ENCODE results near the gene DOCK11. TPM values are rescaled to one million over a fixed set of nuclear protein-coding genes. Genes with fewer than 3 reads are reported as not detected.

The DOCK11 gene
- total and polyA plus RNA-seq, 2 donors from 2014 or later = 11.4 to 49.5 TPM

DNA sequence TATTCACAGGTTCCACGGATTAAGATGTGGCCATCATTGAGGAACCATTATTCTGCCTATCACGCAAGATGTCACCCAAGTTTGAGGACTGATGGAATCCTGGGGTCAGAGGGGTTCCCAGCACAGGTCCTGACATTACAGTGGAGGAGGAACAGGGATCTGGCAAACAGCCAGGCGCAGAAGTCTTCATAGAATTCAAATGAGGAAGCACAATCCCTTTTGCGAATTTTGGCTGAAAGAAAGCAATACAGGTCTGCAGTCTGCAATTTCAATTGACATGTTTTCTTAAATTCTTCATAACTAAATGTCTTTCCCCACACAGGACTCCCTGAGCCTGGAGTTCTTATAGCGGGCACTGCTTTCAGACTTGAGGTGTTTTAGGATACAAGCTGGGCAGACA lies 14.5 kb downstream of the DOCK11 start:
- no peak for FAIRE-seq
- no peak overlapping the region for H3K4me3 ChIP-seq (ENCODE audit: low read length in 3 of 3)
- intact Hi-C loops (cut with DNase I) = no loop called here
- DNase-seq = no peak
- no peaks in the 10 kb centered on the region for H3K27me3 ChIP-seq (ENCODE audit: control insufficient read depth, insufficient read depth, low read length)
- no peak for TF ChIP-seq CTCF (IDR thresholded peaks at IDR 0.05; ENCODE audit: borderline replicate concordance, extremely low read depth, insufficient read depth)
- no peak overlapping the region for H3K9ac ChIP-seq (ENCODE audit: low read length in 3 of 3)
- no peak overlapping the region for H3K27ac ChIP-seq (ENCODE audit: low read depth in 2 of 2, low read length in 2 of 2)
- no peaks in the 10 kb centered on the region for H3K9me3 ChIP-seq (ENCODE audit: control insufficient read depth in 2 of 3, insufficient read depth in 1 of 3, low read length in 3 of 3)
- H3K36me3 ChIP-seq (ENCODE audit: control insufficient read depth in 2 of 3, insufficient read depth in 3 of 3, low read length in 3 of 3) = no peaks in the 10 kb centered on the region
- no peaks in the 10 kb centered on the region for H3K4me1 ChIP-seq (ENCODE audit: control insufficient read depth in 2 of 3, insufficient read depth in 2 of 3, low read depth in 1 of 3, low read length in 3 of 3)

DNA sequence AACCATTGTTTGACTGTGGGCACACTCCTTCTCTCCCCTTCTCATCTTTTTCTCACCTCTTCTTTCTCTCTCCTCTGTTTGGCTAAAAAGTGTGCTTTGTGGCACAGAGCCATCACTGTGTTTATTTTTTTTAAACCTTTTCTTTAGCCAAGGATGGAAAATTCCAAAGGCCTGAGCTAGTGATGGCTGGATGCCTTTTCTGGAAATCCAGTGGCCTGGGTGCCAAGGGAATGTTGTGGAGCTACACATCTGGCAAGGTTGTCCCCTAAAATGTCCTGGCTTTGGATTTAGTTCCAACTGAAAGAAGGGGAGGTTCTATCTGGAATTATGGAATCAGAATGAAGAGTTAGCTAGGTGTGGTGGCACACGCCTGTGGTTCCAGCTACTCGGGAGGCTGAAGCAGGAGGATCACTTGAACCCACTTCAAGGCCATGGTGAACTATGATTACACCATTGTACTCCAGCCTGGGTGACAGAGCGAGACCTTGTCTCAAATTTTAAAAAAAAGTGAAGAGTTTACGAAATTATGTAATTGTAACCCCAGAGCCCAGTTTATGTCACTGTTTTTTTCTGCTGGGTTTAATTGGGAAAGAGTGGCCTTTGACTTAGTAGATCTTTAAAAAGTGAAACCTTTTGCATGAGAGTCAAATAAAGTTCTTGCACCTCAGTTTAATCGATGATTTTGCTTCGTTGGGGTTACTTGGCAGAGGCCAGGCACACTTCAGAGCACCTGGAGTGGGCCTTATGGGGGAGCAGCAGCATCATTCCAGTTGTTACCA lies 17.7 kb downstream of the DOCK11 start:
- FAIRE-seq (no peak), DNase-seq (no peak)
- TF ChIP-seq CTCF (IDR thresholded peaks at IDR 0.05; ENCODE audit: borderline replicate concordance, extremely low read depth, insufficient read depth) = no peak
- Histone ChIP-seq H3K27ac (ENCODE audit: low read depth in 2 of 2, low read length in 2 of 2) (no peak overlapping the region), H3K4me3 (ENCODE audit: low read length in 3 of 3) (no peak overlapping the region), H3K4me1 (ENCODE audit: control insufficient read depth in 2 of 3, insufficient read depth in 2 of 3, low read depth in 1 of 3, low read length in 3 of 3) (no peaks in the 10 kb centered on the region), H3K36me3 (ENCODE audit: control insufficient read depth in 2 of 3, insufficient read depth in 3 of 3, low read length in 3 of 3) (no peaks in the 10 kb centered on the region), H3K27me3 (ENCODE audit: control insufficient read depth, insufficient read depth, low read length) (no peaks in the 10 kb centered on the region), H3K9me3 (ENCODE audit: control insufficient read depth in 2 of 3, insufficient read depth in 1 of 3, low read length in 3 of 3) (no peaks in the 10 kb centered on the region), H3K9ac (ENCODE audit: low read length in 3 of 3) (no peak overlapping the region)
- intact Hi-C loops (cut with DNase I) = no loop called here

GRCh38 chrX:118519411-118520215 lies 24.0 kb downstream of the DOCK11 start:
- intact Hi-C loops (cut with DNase I) = no loop called here
- Histone ChIP-seq H3K9ac (ENCODE audit: low read length in 3 of 3) (no peak overlapping the region), H3K9me3 (ENCODE audit: control insufficient read depth in 2 of 3, insufficient read depth in 1 of 3, low read length in 3 of 3) (no peaks in the 10 kb centered on the region), H3K4me3 (ENCODE audit: low read length in 3 of 3) (no peak overlapping the region), H3K4me1 (ENCODE audit: control insufficient read depth in 2 of 3, insufficient read depth in 2 of 3, low read depth in 1 of 3, low read length in 3 of 3) (no peaks in the 10 kb centered on the region), H3K27ac (ENCODE audit: low read depth in 2 of 2, low read length in 2 of 2) (no peak overlapping the region), H3K27me3 (ENCODE audit: control insufficient read depth, insufficient read depth, low read length) (no peaks in the 10 kb centered on the region), H3K36me3 (ENCODE audit: control insufficient read depth in 2 of 3, insufficient read depth in 3 of 3, low read length in 3 of 3) (no peaks in the 10 kb centered on the region)
- no peak for DNase-seq
- no peak for FAIRE-seq
- TF ChIP-seq CTCF (IDR thresholded peaks at IDR 0.05; ENCODE audit: borderline replicate concordance, extremely low read depth, insufficient read depth) = no peak
